BJ (cell line): ENCODE measurements around the gene MAMLD1. TPM values are rescaled to one million over a fixed set of nuclear protein-coding genes. Genes with fewer than 3 reads are reported as not detected.

Source experiments
- CTCF ChIA-PET: fragments of 350-600 bp; formaldehyde crosslinking; extraction: SDS; loops from one replicate; lab custom pipeline; 2021; ENCODE audit warnings: antibody characterized with exemption, inconsistent platforms; lab: Yijun Ruan, JAX
- POLR2A ChIA-PET: fragments of 300-600 bp; sonication (Branson Sonifier 250); formaldehyde crosslinking; extraction: SDS; loops from one replicate; lab custom pipeline; 2021; ENCODE audit warnings: antibody characterized with exemption; lab: Charles Lee
- DNase-seq: peaks from one replicate; pipeline ENCODE4 v3.0.0-alpha.2; 2011; ENCODE audit warnings: low read depth
- H3K27me3 ChIP-seq: 2 replicates; pipeline ENCODE4 v1.6.0; 2011; ENCODE audit warnings: low read length; ENCODE audit not compliant: control insufficient read depth, insufficient read depth
- H3K36me3 ChIP-seq: 2 replicates; pipeline ENCODE4 v1.5.1; 2011; ENCODE audit warnings: low read length; ENCODE audit not compliant: control insufficient read depth, insufficient read depth
- H3K4me3 ChIP-seq: 2 replicates; pipeline ENCODE4 v1.5.1; 2011; ENCODE audit warnings: low read depth, mild to moderate bottlenecking, control low read depth, low read length
- CTCF ChIP-seq: IDR thresholded peaks from 2 replicates; pipeline ENCODE4 v1.5.1; 2011; ENCODE audit warnings: low read depth, mild to moderate bottlenecking, control low read depth, inconsistent platforms, low read length, moderate library complexity; ENCODE audit not compliant: insufficient read depth
- polyA plus RNA-seq: library from polyadenylated mRNA; depleted of rRNA; stranded (reverse); fragments of >200 nt; gene quantifications from 2 replicates; pipeline ENCODE4 v1.2.3, GENCODE V29; 2011

The MAMLD1 gene
- polyA plus RNA-seq, 1 experiment: 3.9 TPM

DNA sequence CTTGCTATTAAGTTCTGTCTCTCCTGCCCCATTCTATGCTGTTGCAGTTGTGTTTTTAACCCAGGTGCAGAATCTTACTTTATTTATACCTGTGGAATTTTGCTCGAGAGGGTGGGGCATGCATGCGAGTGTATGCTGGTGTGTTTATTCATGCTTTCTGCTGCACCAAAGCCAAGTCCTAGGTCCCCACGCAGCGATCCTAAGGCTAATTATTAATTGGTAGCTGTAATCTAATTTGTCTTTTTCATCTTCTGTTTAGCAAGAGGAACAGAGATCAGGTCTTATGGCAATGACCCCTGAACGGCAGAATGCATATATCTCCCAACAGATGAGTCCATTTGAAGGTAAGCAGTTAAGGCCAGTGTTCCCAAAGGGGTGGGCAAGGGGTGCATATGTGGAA, 146.6 kb downstream of the MAMLD1 start:
- no peaks in the 10 kb centered on the region; the same call in 1 of the 2 replicates for H3K36me3 ChIP-seq
- POLR2A ChIA-PET: no interaction called here
- CTCF ChIA-PET: no interaction called here
- no peak for TF ChIP-seq CTCF
- DNase-seq: no peak
- H3K4me3 ChIP-seq: no peak overlapping the region
- no peaks in the 10 kb centered on the region for H3K27me3 ChIP-seq

DNA sequence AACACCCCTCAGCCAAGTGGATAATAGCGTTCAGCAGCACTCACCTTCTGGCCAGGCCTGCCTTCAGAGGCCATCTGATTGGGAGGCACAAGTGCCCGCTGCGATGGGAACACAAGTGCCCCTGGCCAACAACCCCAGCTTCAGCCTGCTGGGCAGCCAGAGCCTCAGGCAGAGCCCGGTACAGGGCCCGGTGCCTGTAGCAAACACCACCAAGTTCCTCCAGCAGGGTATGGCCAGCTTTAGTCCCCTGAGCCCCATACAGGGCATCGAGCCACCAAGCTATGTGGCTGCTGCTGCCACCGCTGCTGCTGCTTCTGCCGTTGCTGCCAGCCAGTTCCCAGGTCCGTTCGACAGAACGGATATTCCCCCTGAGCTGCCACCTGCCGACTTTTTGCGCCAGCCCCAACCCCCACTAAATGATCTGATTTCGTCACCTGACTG, 149.4 kb downstream of the MAMLD1 start:
- CTCF ChIA-PET: no interaction called here
- Histone ChIP-seq H3K36me3 (no peaks in the 10 kb centered on the region; the same call in 1 of the 2 replicates), H3K4me3 (no peak overlapping the region), H3K27me3 (no peaks in the 10 kb centered on the region)
- TF ChIP-seq CTCF: no peak
- POLR2A ChIA-PET: no interaction called here
- no peak for DNase-seq

DNA sequence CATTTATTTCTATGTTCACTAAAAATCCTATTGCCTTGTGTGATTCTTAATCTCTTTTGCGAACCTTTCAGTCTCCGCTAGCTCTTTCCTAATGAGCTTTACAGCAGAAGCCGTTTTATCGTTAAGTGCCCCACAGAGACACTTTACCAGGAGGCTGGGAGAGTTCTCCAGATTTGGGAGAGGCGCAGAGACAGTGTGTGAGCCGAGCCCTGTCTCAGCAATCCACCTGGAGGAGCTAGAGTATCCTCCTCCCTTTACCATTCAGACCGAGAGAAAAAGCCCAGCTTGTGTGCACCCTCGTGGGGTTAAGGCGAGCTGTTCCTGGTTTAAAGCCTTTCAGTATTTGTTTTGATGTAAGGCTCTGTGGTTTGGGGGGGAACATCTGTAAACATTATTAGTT, 150.4 kb downstream of the MAMLD1 start:
- H3K4me3 ChIP-seq: no peak overlapping the region
- no peak for TF ChIP-seq CTCF

DNA sequence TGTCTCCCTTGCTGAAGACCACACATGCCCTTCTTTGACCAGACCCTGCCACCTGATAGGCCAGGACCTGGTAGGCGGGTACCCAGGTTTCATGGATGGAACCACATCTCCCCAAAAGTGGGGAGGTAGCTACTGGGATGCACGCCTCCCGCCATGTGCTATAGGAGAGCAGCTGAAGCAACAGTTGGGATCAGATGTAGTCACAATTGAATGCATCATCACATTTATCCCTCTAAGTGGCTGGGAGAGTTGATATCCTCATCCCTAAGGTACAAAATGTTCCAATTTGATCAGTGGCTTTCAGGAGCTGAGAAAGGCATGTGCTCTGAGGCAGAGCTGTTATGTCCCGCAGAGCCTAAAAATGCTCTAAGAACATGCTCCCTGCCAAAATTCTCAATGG, 151.3 kb downstream of the MAMLD1 start:
- ChIA-PET CTCF (no interaction called here), POLR2A (no interaction called here)
- no peak overlapping the region for H3K4me3 ChIP-seq
- no peak for DNase-seq
- H3K36me3 ChIP-seq: no peaks in the 10 kb centered on the region; the same call in 1 of the 2 replicates
- no peak for TF ChIP-seq CTCF
- H3K27me3 ChIP-seq: no peaks in the 10 kb centered on the region

More for the DNA sequence above, 150.4 kb downstream of the MAMLD1 start:
- DNase-seq: no peak
- no peaks in the 10 kb centered on the region; the same call in 1 of the 2 replicates for H3K36me3 ChIP-seq
- no peaks in the 10 kb centered on the region for H3K27me3 ChIP-seq
- CTCF ChIA-PET: interaction anchor here (0.7 kb wide), 1 partner anchor 151 kb away, joined by 3 read pairs; no protein-coding TSS in a partner anchor
- POLR2A ChIA-PET: no interaction called here

GRCh38 chrX:150515801-150516200, 152.7 kb downstream of the MAMLD1 start:
- no peak for DNase-seq
- no peak for TF ChIP-seq CTCF
- CTCF ChIA-PET: interaction anchor here (0.5 kb wide), 1 partner anchor 324 kb away, joined by 3 read pairs; no protein-coding TSS in a partner anchor
- POLR2A ChIA-PET: no interaction called here
- no peak overlapping the region for H3K4me3 ChIP-seq
- no peaks in the 10 kb centered on the region for H3K36me3 ChIP-seq
- no peaks in the 10 kb centered on the region for H3K27me3 ChIP-seq
